ENCODE results near the gene DLGAP1. TPM values are rescaled to one million over a fixed set of nuclear protein-coding genes. Genes with fewer than 3 reads are reported as not detected.

The DLGAP1 gene
- total and polyA plus RNA-seq, 3 donors from 2014 or later = 18.6 to 93.8 (median 69.1) TPM

- Histone ChIP-seq H3K4me3 (no peak overlapping the region), H3K36me3 (ENCODE audit: low read depth, missing control alignments) (no peaks in the 10 kb centered on the region), H3K9me3 (no peaks in the 10 kb centered on the region), H3K27ac (no peak overlapping the region), H3K4me1 (no peaks in the 10 kb centered on the region), H3K27me3 (no peaks in the 10 kb centered on the region)
- intact Hi-C loops (cut with DNase I; ENCODE audit: low total_unique reads) = no loop called here
- no peak for TF ChIP-seq POLR2A (IDR thresholded peaks at IDR 0.05)
- no peak for TF ChIP-seq CTCF (IDR thresholded peaks at IDR 0.05)
- no peak for DNase-seq
- WGBS, 2 donors = 71 to 88% methylated on average over 6 of the region's 6 CpGs
These were observed 385.9 kb downstream of the DLGAP1 start for GRCh38 chr18:4069183-4069582.

- H3K9me3 ChIP-seq = no peaks in the 10 kb centered on the region
- intact Hi-C loops (cut with DNase I; ENCODE audit: low total_unique reads) = no loop called here
- H3K27ac ChIP-seq = no peak overlapping the region
- no peaks in the 10 kb centered on the region for H3K36me3 ChIP-seq (ENCODE audit: low read depth, missing control alignments)
- no peak overlapping the region for H3K4me3 ChIP-seq
- H3K4me1 ChIP-seq = no peaks in the 10 kb centered on the region
- peak; percentile 71 for DNase-seq
- TF ChIP-seq POLR2A (IDR thresholded peaks at IDR 0.05) (no peak), CTCF (IDR thresholded peaks at IDR 0.05) (peak; percentile 44 to 66 (median 62))
- H3K27me3 ChIP-seq = no peaks in the 10 kb centered on the region
- 11 to 17% methylated on average over 5 of the region's 5 CpGs for WGBS, 2 donors
These were observed 386.5 kb downstream of the DLGAP1 start for GRCh38 chr18:4068552-4069158.

GRCh38 chr18:4063545-4063944 lies 391.6 kb downstream of the DLGAP1 start:
- no peak for DNase-seq
- Histone ChIP-seq H3K9me3 (no peaks in the 10 kb centered on the region), H3K27me3 (no peaks in the 10 kb centered on the region), H3K4me1 (no peaks in the 10 kb centered on the region), H3K4me3 (no peak overlapping the region), H3K36me3 (ENCODE audit: low read depth, missing control alignments) (no peaks in the 10 kb centered on the region), H3K27ac (no peak overlapping the region)
- intact Hi-C loops (cut with DNase I; ENCODE audit: low total_unique reads) = no loop called here
- TF ChIP-seq CTCF (IDR thresholded peaks at IDR 0.05) (no peak), POLR2A (IDR thresholded peaks at IDR 0.05) (no peak)

- Histone ChIP-seq H3K27ac (no peak overlapping the region), H3K9me3 (no peaks in the 10 kb centered on the region), H3K36me3 (ENCODE audit: low read depth, missing control alignments) (no peaks in the 10 kb centered on the region), H3K4me3 (no peak overlapping the region), H3K27me3 (no peaks in the 10 kb centered on the region), H3K4me1 (no peaks in the 10 kb centered on the region)
- DNase-seq = no peak
- TF ChIP-seq POLR2A (IDR thresholded peaks at IDR 0.05) (no peak), CTCF (IDR thresholded peaks at IDR 0.05) (no peak)
- 75 to 87% methylated on average over 5 of the region's 5 CpGs for WGBS, 2 donors
- intact Hi-C loops (cut with DNase I; ENCODE audit: low total_unique reads) = no loop called here
These were observed 394.5 kb downstream of the DLGAP1 start for GRCh38 chr18:4060427-4061281.

Measured in testis (tissue), 3 donors.